Upper lobe of right lung (tissue), 1 donor: ENCODE measurements around the gene TTC12. TPM values are rescaled to one million over a fixed set of nuclear protein-coding genes. Genes with fewer than 3 reads are reported as not detected.

Experiments
- ATAC-seq: fragments of 200-7000 bp; cut with Tn5 transposase; one replicate; pipeline ENCODE4 v1.9.1; 2020; ENCODE audit warnings: mild to moderate bottlenecking, moderate library complexity
- DNase-seq: peaks from one replicate; pipeline ENCODE4 v3.0.0-alpha.2; 2020
- H3K27ac ChIP-seq: fragments of 200-600 bp; one replicate; pipeline ENCODE4 v1.8.0; 2022
- H3K27me3 ChIP-seq: fragments of 200-600 bp; one replicate; pipeline ENCODE4 v1.8.0; 2022; ENCODE audit warnings: mild to moderate bottlenecking
- H3K36me3 ChIP-seq: fragments of 200-600 bp; one replicate; pipeline ENCODE4 v1.8.0; 2022
- H3K4me1 ChIP-seq: fragments of 200-600 bp; one replicate; pipeline ENCODE4 v1.8.0; 2022
- H3K4me3 ChIP-seq: fragments of 200-600 bp; one replicate; pipeline ENCODE4 v1.8.0; 2022; ENCODE audit warnings: mild to moderate bottlenecking
- H3K9me3 ChIP-seq: fragments of 200-600 bp; one replicate; pipeline ENCODE4 v1.8.0; 2022
- intact Hi-C: fragments of 100-400 bp; cut with DNase I; formaldehyde crosslinking; loops from one replicate; pipeline ENCODE4 v1.11.0; 2022
- total RNA-seq: library from RNA; stranded (reverse); fragmentation: NEBNext Ultra II Directional; extraction: Animal tissue kit (Norgen Biotek cat#: 25700); gene quantifications from one replicate; pipeline ENCODE4 v1.2.1, GENCODE V29; 2021
- TF ChIP-seq, protein P1 (sequence below): fragments of 200-600 bp; IDR thresholded peaks from one replicate; pipeline ENCODE4 v1.8.0; 2022; ENCODE audit warnings: antibody characterized with exemption
- donor health status: DM: no; HTN: yes; CAD: no; lungs with severe emphysema.

TTC12 gene
- total RNA-seq, 1 donor from 2014 or later, result 15.3 TPM

DNA sequence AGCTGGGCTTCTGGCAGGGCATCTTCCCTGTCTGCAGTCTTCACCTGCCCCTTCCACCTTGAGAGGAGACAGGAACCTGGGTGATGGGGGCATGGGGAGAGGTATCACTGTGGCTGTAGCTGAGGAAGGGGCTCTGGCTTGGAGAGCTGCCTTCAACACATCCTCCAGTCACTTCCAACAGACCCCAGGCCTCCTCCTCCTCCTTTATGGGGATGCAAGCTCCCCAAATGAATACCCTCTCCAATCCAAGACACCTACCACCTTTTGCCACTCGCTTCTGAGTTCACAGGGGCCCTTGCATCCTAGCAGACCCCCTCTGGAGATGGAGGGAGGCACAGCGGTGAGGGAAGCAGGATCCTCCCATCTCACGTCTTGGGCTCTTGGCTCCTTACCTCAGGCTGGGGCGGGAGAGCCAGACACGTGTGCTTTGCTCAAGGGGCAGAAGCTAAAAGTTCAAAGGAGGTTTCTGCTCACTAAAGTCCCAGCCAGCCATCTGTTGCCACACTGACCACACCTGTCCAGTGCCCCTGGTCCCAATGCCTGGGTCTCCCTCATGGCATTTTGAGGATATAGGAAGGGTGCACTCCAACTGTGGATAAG, 86.3 kb downstream of the TTC12 start:
- TF ChIP-seq, protein P1, sequence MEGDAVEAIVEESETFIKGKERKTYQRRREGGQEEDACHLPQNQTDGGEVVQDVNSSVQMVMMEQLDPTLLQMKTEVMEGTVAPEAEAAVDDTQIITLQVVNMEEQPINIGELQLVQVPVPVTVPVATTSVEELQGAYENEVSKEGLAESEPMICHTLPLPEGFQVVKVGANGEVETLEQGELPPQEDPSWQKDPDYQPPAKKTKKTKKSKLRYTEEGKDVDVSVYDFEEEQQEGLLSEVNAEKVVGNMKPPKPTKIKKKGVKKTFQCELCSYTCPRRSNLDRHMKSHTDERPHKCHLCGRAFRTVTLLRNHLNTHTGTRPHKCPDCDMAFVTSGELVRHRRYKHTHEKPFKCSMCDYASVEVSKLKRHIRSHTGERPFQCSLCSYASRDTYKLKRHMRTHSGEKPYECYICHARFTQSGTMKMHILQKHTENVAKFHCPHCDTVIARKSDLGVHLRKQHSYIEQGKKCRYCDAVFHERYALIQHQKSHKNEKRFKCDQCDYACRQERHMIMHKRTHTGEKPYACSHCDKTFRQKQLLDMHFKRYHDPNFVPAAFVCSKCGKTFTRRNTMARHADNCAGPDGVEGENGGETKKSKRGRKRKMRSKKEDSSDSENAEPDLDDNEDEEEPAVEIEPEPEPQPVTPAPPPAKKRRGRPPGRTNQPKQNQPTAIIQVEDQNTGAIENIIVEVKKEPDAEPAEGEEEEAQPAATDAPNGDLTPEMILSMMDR, result no peak
- DNase-seq (no peak), ATAC-seq (no peak)
- Histone ChIP-seq H3K4me1 (no peaks in the 10 kb centered on the region), H3K27ac (no peak overlapping the region), H3K27me3 (no peaks in the 10 kb centered on the region), H3K4me3 (no peak overlapping the region), H3K9me3 (no peaks in the 10 kb centered on the region), H3K36me3 (no peaks in the 10 kb centered on the region)
- intact Hi-C loops, result no loop called here

DNA sequence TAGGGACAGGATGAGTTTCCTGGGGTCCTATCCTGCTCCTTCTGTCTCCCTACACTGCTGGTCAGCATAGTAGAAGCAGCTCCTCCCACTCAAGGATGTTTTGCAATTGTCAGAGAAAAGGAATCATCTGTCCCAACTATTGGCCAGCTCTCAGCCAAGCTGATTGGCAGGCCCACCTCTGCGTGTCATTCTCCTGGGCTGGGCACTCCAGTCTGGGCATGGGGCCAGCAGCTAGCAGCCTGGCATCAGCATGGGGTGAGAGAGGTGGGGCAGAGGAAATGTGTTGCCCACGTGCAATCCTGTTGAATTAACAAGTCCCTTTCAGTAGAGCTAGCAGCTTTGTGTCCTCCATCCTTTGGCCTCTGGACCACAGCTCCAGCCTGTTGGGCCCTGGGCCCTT, 87.3 kb downstream of the TTC12 start:
- peak; percentile 76 for ATAC-seq
- TF ChIP-seq, protein P1, result no peak
- no peaks in the 10 kb centered on the region for H3K36me3 ChIP-seq
- no peaks in the 10 kb centered on the region for H3K27me3 ChIP-seq
- no peak overlapping the region for H3K27ac ChIP-seq
- H3K4me3 ChIP-seq, result no peak overlapping the region
- intact Hi-C loops, result no loop called here
- peak; percentile 89 for DNase-seq
- H3K4me1 ChIP-seq, result no peaks in the 10 kb centered on the region
- no peaks in the 10 kb centered on the region for H3K9me3 ChIP-seq

DNA sequence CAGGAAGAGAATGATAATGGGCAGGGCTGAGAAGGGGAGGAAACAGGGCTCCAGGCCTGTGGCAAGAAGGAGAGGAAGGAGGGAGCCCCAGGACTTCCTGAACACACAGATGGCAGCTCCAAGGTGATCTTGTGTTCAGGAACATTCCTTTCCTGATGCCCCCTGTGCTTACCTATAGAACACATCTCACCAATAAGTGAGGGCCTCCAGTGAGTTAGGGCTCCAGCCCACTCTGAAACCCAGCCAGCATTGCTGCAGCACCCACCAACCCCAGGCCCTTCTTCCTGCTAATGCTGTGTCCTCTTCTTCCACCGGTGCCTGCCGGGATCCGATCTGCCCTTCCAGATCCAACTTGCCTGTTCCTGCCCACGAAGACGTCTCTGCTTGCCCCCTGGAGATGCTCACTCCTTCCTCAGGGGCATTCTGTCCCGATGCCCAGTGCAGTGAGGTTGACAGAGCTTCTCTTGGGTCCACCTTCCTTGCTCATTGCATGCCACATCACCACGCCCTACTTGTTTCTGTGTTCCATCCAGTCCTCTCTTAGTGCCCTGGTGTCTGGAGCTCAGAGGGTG, 90.6 kb downstream of the TTC12 start:
- Histone ChIP-seq H3K9me3 (no peaks in the 10 kb centered on the region), H3K4me1 (no peaks in the 10 kb centered on the region), H3K27ac (no peak overlapping the region), H3K27me3 (no peaks in the 10 kb centered on the region), H3K36me3 (no peaks in the 10 kb centered on the region), H3K4me3 (no peak overlapping the region)
- ATAC-seq (no peak), DNase-seq (no peak)
- intact Hi-C loops, result no loop called here
- TF ChIP-seq, protein P1, result no peak

DNA sequence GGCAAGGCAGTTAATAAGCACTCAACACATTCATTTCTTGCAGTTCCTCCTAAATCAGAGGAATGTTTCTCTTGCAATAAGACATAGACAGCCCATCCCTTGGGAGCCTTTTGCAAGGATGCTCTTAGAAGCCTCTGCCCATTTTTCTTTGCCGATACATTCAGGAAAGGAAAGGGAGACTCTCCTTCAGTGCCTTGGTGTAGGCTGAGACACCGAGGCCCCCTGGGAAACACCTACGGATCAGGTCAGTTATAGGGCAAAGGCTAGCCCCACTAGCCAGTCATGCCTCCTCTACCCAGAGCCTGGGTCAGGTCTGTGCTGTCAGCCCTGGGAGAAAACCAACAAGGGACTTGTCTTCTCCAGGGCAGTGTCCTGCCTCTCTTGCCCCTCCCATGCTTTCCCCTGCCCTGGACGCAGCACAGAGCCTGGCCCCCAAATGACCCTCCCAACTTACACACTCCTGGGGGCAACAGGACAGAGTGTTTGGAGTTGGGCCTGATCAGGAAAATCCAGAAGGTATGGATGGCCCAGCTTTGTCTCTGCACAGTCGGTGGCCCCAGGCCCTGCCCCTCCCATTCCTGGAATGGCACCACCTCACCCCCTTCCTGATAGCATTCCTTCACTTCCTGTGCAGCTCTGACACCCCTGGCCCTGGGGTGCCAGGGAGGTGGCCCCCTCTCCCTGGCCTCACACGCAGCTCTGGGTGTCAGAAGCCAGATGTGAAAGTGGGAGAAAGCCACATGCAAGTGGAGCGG, 91.5 kb downstream of the TTC12 start:
- H3K4me3 ChIP-seq, result no peak overlapping the region
- intact Hi-C loops, result no loop called here
- DNase-seq, result no peak
- TF ChIP-seq, protein P1, result no peak
- no peaks in the 10 kb centered on the region for H3K27me3 ChIP-seq
- no peaks in the 10 kb centered on the region for H3K4me1 ChIP-seq
- no peak for ATAC-seq
- H3K36me3 ChIP-seq, result no peaks in the 10 kb centered on the region
- no peaks in the 10 kb centered on the region for H3K9me3 ChIP-seq
- no peak overlapping the region for H3K27ac ChIP-seq

DNA sequence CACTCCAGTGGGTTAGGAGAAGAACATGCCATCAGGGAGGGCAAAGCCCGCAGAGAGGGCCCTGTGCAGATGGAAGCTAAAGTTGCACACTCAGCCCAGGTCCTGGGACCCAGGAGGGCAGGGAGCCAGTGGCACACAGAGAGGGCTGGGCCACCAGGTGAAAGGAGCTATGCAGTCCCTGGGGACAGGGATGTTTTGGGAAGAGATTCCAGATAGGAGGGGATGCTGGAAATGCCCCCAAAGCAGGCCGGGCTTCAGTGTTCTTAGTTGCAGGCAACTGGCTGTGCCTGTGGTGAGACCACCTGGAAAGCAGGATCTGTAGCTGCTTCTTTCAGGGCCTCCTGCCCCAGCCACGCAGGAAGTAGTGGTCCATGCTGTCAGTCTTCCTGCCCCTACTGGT, 92.8 kb downstream of the TTC12 start:
- TF ChIP-seq, protein P1, result no peak
- ATAC-seq, result no peak
- intact Hi-C loops, result no loop called here
- no peak overlapping the region for H3K4me3 ChIP-seq
- no peaks in the 10 kb centered on the region for H3K4me1 ChIP-seq
- no peak for DNase-seq
- H3K9me3 ChIP-seq, result no peaks in the 10 kb centered on the region
- no peak overlapping the region for H3K27ac ChIP-seq
- no peaks in the 10 kb centered on the region for H3K36me3 ChIP-seq
- H3K27me3 ChIP-seq, result no peaks in the 10 kb centered on the region
